Neural progenitor cell (in vitro differentiated cells): ENCODE data around the gene CLDN6. TPM values are rescaled to one million over a fixed set of nuclear protein-coding genes. Genes with fewer than 3 reads are reported as not detected.

Experiments used
- DNase-seq: peaks from one replicate; pipeline ENCODE4 v3.0.0-alpha.2; 2016; ENCODE audit warnings: low spot score
- H2AFZ ChIP-seq: fragments of 200-600 bp; sonication (generic); replicated peaks from 2 replicates; pipeline ENCODE4 v1.6.1; 2016; ENCODE audit warnings: antibody characterized with exemption
- H3F3A ChIP-seq: fragments of 200-600 bp; sonication (generic); 2 replicates; pipeline ENCODE4 v1.6.1; 2016; ENCODE audit warnings: antibody characterized with exemption, low read depth
- H3K27ac ChIP-seq: fragments of 200-600 bp; sonication (generic); 2 replicates; pipeline ENCODE4 v1.5.1; 2016; ENCODE audit warnings: mild to moderate bottlenecking
- H3K27me3 ChIP-seq: fragments of 200-600 bp; sonication (generic); 2 replicates; pipeline ENCODE4 v1.6.1; 2016; ENCODE audit warnings: mild to moderate bottlenecking, moderate library complexity
- H3K36me3 ChIP-seq: fragments of 200-600 bp; sonication (generic); 2 replicates; pipeline ENCODE4 v1.5.1; 2016
- H3K4me1 ChIP-seq: fragments of 200-600 bp; sonication (generic); 2 replicates; pipeline ENCODE4 v1.6.1; 2016; ENCODE audit warnings: mixed run types
- H3K4me2 ChIP-seq: fragments of 200-600 bp; sonication (generic); 2 replicates; pipeline ENCODE4 v1.6.1; 2016
- H3K4me3 ChIP-seq: fragments of 200-600 bp; sonication (generic); 2 replicates; pipeline ENCODE4 v1.5.1; 2016
- H3K79me2 ChIP-seq: fragments of 200-600 bp; sonication (generic); 2 replicates; pipeline ENCODE4 v1.6.1; 2016; ENCODE audit warnings: low read depth
- H3K9ac ChIP-seq: fragments of 200-600 bp; sonication (generic); 2 replicates; pipeline ENCODE4 v1.6.1; 2016
- H3K9me3 ChIP-seq: fragments of 200-600 bp; sonication (generic); 2 replicates; pipeline ENCODE4 v1.5.1; 2016; ENCODE audit warnings: low read depth
- H4K20me1 ChIP-seq: fragments of 200-600 bp; sonication (generic); 2 replicates; pipeline ENCODE4 v1.6.1; 2016; ENCODE audit warnings: low read depth
- H3K27ac Mint-ChIP-seq: 3 replicates; pipeline ENCODE4 v1.8.0; 2021; ENCODE audit warnings: mixed read lengths
- H3K27me3 Mint-ChIP-seq: 2 replicates; pipeline ENCODE4 v1.8.0; 2022; ENCODE audit warnings: low read depth, mild to moderate bottlenecking, inconsistent platforms, moderate library complexity, mixed read lengths; ENCODE audit not compliant: insufficient read depth
- H3K36me3 Mint-ChIP-seq: 3 replicates; pipeline ENCODE4 v1.8.0; 2021; ENCODE audit warnings: mixed read lengths
- H3K4me1 Mint-ChIP-seq: 3 replicates; pipeline ENCODE4 v1.8.0; 2021; ENCODE audit warnings: mixed read lengths
- H3K4me3 Mint-ChIP-seq: 3 replicates; pipeline ENCODE4 v1.8.0; 2021; ENCODE audit warnings: mild to moderate bottlenecking, moderate library complexity, mixed read lengths
- H3K9me3 Mint-ChIP-seq: 3 replicates; pipeline ENCODE4 v1.8.0; 2020; ENCODE audit warnings: mixed read lengths
- CTCF ChIP-seq: fragments of 200-600 bp; sonication (generic); IDR thresholded peaks from 2 replicates; pipeline ENCODE4 v1.5.1; 2017; ENCODE audit warnings: antibody characterized with exemption, mild to moderate bottlenecking
- EZH2 ChIP-seq: fragments of 200-600 bp; sonication (generic); IDR thresholded peaks from 2 replicates; pipeline ENCODE4 v1.6.1; 2017; ENCODE audit warnings: antibody characterized with exemption, mild to moderate bottlenecking, moderate library complexity
- EZH2phosphoT487 ChIP-seq: fragments of 200-600 bp; sonication (generic); IDR thresholded peaks from 2 replicates; pipeline ENCODE4 v1.6.1; 2017; ENCODE audit warnings: antibody characterized with exemption
- total RNA-seq: library from RNA; depleted of rRNA; stranded (reverse); fragments of >200 nt; gene quantifications from 2 replicates; pipeline ENCODE4 v1.2.3, GENCODE V29; 2015; ENCODE audit warnings: low replicate concordance

CLDN6 gene
- total RNA-seq, 1 donor from 2014 or later, result 31.6 TPM

GRCh38 chr16:2987833-2988232 lies 30.1 kb downstream of the CLDN6 start:
- Histone ChIP-seq H3K27ac (no peak overlapping the region), H3K79me2 (no peaks in the 10 kb centered on the region), H3K4me1 (peaks cover 4% of the 10 kb centered on the region), H2AFZ (no peak overlapping the region), H3K9ac (no peak overlapping the region), H3K4me3 (no peak overlapping the region), H3K27me3 (peaks cover 7% of the 10 kb centered on the region), H3F3A (peaks cover 14% of the 10 kb centered on the region), H4K20me1 (no peaks in the 10 kb centered on the region), H3K4me2 (no peak overlapping the region), H3K36me3 (no peaks in the 10 kb centered on the region), H3K9me3 (no peaks in the 10 kb centered on the region)
- H3K4me3 Mint-ChIP-seq, result no peak overlapping the region
- TF ChIP-seq EZH2 (no peak), CTCF (no peak), EZH2phosphoT487 (no peak)
- peaks cover 5% of the 10 kb centered on the region for H3K27me3 Mint-ChIP-seq
- peaks cover 3% of the 10 kb centered on the region for H3K4me1 Mint-ChIP-seq
- DNase-seq, result no peak
- no peaks in the 10 kb centered on the region for H3K9me3 Mint-ChIP-seq
- no peak overlapping the region for H3K27ac Mint-ChIP-seq
- no peaks in the 10 kb centered on the region for H3K36me3 Mint-ChIP-seq

DNA sequence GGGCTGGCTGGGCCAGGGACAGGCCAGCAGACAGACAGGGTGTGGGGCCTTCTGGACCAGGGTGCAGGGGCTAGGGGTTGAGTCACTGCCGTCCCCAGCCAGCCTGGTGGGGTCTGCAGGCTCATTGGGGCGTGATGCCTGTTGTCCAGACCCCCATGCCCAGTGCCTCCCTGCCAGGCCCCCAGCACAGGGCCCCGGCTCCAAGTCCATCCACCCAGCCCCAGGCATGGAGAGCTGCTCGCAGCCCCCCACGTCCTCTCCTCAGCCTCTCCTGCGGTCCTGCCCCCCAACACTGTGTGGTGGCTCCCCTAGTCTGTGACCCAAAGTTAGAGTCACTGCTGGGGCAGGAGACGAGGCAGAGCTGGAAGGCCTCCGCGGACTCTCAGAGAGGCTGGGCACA lies 30.7 kb downstream of the CLDN6 start:
- no peak for DNase-seq
- H3K4me1 ChIP-seq, result peaks cover 8% of the 10 kb centered on the region
- Mint-ChIP-seq H3K27me3 (peaks cover 5% of the 10 kb centered on the region), H3K9me3 (no peaks in the 10 kb centered on the region), H3K27ac (no peak overlapping the region), H3K4me1 (peaks cover 5% of the 10 kb centered on the region), H3K4me3 (no peak overlapping the region), H3K36me3 (no peaks in the 10 kb centered on the region)
- no peak overlapping the region for H3K4me2 ChIP-seq
- H3K27me3 ChIP-seq, result peaks cover 7% of the 10 kb centered on the region
- no peaks in the 10 kb centered on the region for H3K9me3 ChIP-seq
- no peaks in the 10 kb centered on the region for H3K36me3 ChIP-seq
- H3F3A ChIP-seq, result peaks cover 19% of the 10 kb centered on the region
- no peak overlapping the region for H3K27ac ChIP-seq
- TF ChIP-seq CTCF (no peak), EZH2 (no peak), EZH2phosphoT487 (no peak)
- H2AFZ ChIP-seq, result no peak overlapping the region
- no peaks in the 10 kb centered on the region for H4K20me1 ChIP-seq
- H3K9ac ChIP-seq, result peak overlapping the region; percentile 13
- no peaks in the 10 kb centered on the region for H3K79me2 ChIP-seq
- no peak overlapping the region for H3K4me3 ChIP-seq

DNA sequence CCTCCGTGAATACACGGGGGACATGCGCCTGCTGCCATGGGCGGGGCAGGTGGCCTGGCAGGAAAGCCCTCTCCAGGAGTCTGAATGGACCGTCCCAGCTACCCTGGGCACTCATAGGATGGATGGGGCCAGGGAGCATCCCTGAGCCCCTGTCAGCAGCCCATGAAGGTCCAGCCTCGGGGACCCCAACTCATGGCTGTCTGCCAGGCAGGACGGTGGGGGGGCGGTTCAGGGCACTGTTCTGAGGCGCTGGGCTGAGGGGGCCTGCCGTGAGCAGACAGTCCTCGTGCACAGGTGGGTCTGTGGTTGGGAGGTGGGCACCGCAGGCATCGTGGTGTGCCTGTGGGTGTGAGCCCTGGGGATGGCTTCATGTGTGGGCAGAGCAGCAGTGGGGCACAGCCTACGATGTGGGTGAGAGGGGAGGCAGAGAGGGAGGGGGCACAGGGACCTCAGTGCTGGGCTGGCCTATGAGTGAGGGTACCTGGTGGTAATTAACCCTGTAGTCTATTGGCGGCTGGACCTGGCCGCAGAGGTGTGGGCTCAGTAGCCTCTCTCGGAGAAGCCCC lies 31.3 kb downstream of the CLDN6 start:
- no peak for DNase-seq
- peaks cover 10% of the 10 kb centered on the region for H3K4me1 Mint-ChIP-seq
- no peak overlapping the region for H3K4me3 ChIP-seq
- H3K4me3 Mint-ChIP-seq, result no peak overlapping the region
- peaks cover 25% of the 10 kb centered on the region for H3F3A ChIP-seq
- no peaks in the 10 kb centered on the region for H3K36me3 ChIP-seq
- peaks cover 7% of the 10 kb centered on the region for H3K27me3 ChIP-seq
- peaks cover 6% of the 10 kb centered on the region for H3K27me3 Mint-ChIP-seq
- no peaks in the 10 kb centered on the region for H3K9me3 Mint-ChIP-seq
- no peak overlapping the region for H3K27ac ChIP-seq
- no peaks in the 10 kb centered on the region for H3K36me3 Mint-ChIP-seq
- no peaks in the 10 kb centered on the region for H4K20me1 ChIP-seq
- H3K4me2 ChIP-seq, result no peak overlapping the region
- H3K9me3 ChIP-seq, result no peaks in the 10 kb centered on the region
- H3K27ac Mint-ChIP-seq, result no peak overlapping the region
- no peaks in the 10 kb centered on the region for H3K79me2 ChIP-seq
- H3K4me1 ChIP-seq, result peaks cover 14% of the 10 kb centered on the region
- no peak overlapping the region for H2AFZ ChIP-seq
- no peak overlapping the region for H3K9ac ChIP-seq
- TF ChIP-seq EZH2phosphoT487 (no peak), CTCF (no peak), EZH2 (no peak)
